ENCODE results near the gene CRTAP.

GRCh38 chr3:33137691-33138090 is 23.9 kb downstream of the CRTAP start:
- TF ChIP-seq CTCF (IDR thresholded peaks at IDR 0.05 in 8 of 11, conservative IDR thresholded peaks at IDR 0.05 in 3 of 11) (no peak), POLR2A (IDR thresholded peaks at IDR 0.05) (no peak)
